ENCODE data around the gene IRX2. TPM values are rescaled to one million over a fixed set of nuclear protein-coding genes. Genes with fewer than 3 reads are reported as not detected.

The IRX2 gene
- total RNA-seq, 1 donor from 2014 or later: not detected

- ATAC-seq: no peak
- DNase-seq (ENCODE audit: low spot score): no peak
Measured at GRCh38 chr5:2721385-2722138, 29.9 kb downstream of the IRX2 start.

- ATAC-seq: no peak
- DNase-seq (ENCODE audit: low spot score): no peak
Measured at GRCh38 chr5:2719332-2719731, 32.1 kb downstream of the IRX2 start.

- ATAC-seq: no peak
- DNase-seq (ENCODE audit: low spot score): no peak
Measured at GRCh38 chr5:2718115-2718514, 33.4 kb downstream of the IRX2 start.

- ATAC-seq (no peak), DNase-seq (ENCODE audit: low spot score) (no peak)
Measured at GRCh38 chr5:2715856-2716255, 35.6 kb downstream of the IRX2 start.

GRCh38 chr5:2714805-2715204 lies 36.7 kb downstream of the IRX2 start:
- DNase-seq (ENCODE audit: low spot score) (no peak), ATAC-seq (no peak)

GRCh38 chr5:2714026-2714425 lies 37.5 kb downstream of the IRX2 start:
- DNase-seq (ENCODE audit: low spot score) (no peak), ATAC-seq (no peak)

- ATAC-seq: no peak
- DNase-seq (ENCODE audit: low spot score): no peak
Measured at GRCh38 chr5:2711446-2712425, 39.7 kb downstream of the IRX2 start.

GRCh38 chr5:2710910-2711309 lies 40.6 kb downstream of the IRX2 start:
- no peak for ATAC-seq
- no peak for DNase-seq (ENCODE audit: low spot score)

- no peak for DNase-seq (ENCODE audit: low spot score)
- no peak for ATAC-seq
Measured at GRCh38 chr5:2709976-2710689, 41.3 kb downstream of the IRX2 start.

- no peak for ATAC-seq
- DNase-seq (ENCODE audit: low spot score): no peak
Measured at GRCh38 chr5:2708751-2709150, 42.7 kb downstream of the IRX2 start.

GRCh38 chr5:2708132-2708531 lies 43.3 kb downstream of the IRX2 start:
- ATAC-seq (no peak), DNase-seq (ENCODE audit: low spot score) (no peak)

GRCh38 chr5:2705861-2706260 lies 45.6 kb downstream of the IRX2 start:
- no peak for DNase-seq (ENCODE audit: low spot score)
- no peak for ATAC-seq

- no peak for DNase-seq (ENCODE audit: low spot score)
- no peak for ATAC-seq
Measured at GRCh38 chr5:2704806-2705645, 46.5 kb downstream of the IRX2 start.

- ATAC-seq: no peak
- DNase-seq (ENCODE audit: low spot score): no peak
Measured at GRCh38 chr5:2704111-2704510, 47.4 kb downstream of the IRX2 start.

- DNase-seq (ENCODE audit: low spot score) (no peak), ATAC-seq (no peak)
Measured at GRCh38 chr5:2703615-2704014, 47.9 kb downstream of the IRX2 start.

GRCh38 chr5:2703041-2703440 lies 48.4 kb downstream of the IRX2 start:
- ATAC-seq (no peak), DNase-seq (ENCODE audit: low spot score) (no peak)

GRCh38 chr5:2702096-2702879 lies 49.2 kb downstream of the IRX2 start:
- DNase-seq (ENCODE audit: low spot score): no peak
- ATAC-seq: no peak

GRCh38 chr5:2701592-2701991 lies 49.9 kb downstream of the IRX2 start:
- ATAC-seq: no peak
- no peak for DNase-seq (ENCODE audit: low spot score)

GRCh38 chr5:2700876-2701275 lies 50.6 kb downstream of the IRX2 start:
- DNase-seq (ENCODE audit: low spot score): no peak
- no peak for ATAC-seq

GRCh38 chr5:2699686-2700085 lies 51.8 kb downstream of the IRX2 start:
- DNase-seq (ENCODE audit: low spot score): no peak
- no peak for ATAC-seq
